Activated T-cell treated with anti-CD3 and anti-CD28 coated beads for 1 hour (primary cell): Measurements from ENCODE around the gene MAGEB2.
"Not testable (repeated sequence)": the region's sequence is repeated elsewhere in the genome, so short reads cannot be mapped to it uniquely, and the experiment has no call there.

ENCODE experiments used
- DNase-seq: peaks from one replicate; pipeline ENCODE4 v3.0.0-alpha.2; 2020; ENCODE audit warnings: low read depth

The MAGEB2 gene, protein sequence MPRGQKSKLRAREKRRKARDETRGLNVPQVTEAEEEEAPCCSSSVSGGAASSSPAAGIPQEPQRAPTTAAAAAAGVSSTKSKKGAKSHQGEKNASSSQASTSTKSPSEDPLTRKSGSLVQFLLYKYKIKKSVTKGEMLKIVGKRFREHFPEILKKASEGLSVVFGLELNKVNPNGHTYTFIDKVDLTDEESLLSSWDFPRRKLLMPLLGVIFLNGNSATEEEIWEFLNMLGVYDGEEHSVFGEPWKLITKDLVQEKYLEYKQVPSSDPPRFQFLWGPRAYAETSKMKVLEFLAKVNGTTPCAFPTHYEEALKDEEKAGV

DNA sequence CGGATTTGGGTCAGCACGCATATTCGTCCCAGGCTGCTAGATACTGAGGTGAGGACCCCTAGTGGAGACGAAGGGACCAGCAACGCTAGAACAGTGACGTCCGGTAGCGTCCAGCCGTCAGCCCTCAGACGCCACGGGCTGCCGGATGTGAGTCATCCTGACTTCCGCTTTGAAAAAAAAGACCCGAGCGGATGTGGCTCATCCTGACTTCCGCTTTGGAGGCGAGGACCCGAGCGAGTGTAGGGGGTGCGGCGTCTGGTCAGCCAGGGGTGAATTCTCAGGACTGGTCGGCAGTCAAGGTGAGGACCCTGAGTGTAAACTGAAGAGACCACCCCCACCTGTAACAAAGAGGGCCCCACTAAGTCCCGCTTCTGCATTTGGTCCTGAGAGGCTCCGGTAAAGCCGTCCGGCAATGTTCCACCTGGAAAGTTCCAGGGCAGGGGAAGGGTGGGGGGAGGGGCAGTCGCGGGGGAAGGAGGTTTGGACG lies at the start of gene MAGEB2:
MAGEB2 (plus strand) TSS at position 207 of the 487 bp plus-strand sequence. CDS start 3,018 bp downstream, outside the sequence.
- DNase-seq, result no peak

DNA sequence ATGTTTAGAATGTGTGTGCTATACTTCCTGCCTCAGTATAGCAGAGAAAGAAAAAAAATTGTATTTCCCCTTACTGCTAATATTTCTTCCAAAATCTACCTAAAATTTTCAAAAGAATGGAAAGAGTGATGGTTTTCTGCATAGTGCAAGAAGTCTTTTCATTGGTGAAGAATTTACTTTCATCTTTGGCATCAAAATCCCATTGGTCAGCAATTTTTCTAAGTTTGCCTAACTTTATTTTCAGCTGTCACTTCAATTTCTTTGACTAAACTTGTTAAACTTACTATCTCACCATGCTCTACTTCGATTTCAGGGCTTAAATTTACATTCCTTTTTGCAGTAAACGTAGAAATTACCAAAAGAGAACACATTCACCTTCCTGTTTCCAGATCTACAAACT lies 44.5 kb upstream of the MAGEB2 start:
- DNase-seq, result no peak

DNA sequence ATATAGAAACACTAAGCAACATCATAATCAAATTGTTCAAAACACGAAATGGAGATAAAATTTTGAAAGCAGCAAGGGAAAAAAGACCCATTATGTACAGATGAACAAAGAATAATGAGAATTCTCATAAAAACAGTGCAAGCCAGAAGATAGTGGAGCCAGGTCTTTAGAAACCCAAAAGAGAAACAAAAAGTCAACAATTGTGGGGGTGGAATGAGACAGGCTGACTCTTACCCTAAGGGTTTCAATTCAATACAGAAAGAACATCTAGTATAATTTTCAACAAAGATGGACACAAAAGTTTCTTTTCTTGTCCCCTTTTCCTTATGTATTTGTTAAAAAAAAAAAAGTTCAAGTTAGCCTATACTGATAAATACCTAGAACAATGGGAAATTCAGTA lies 34.0 kb upstream of the MAGEB2 start:
- DNase-seq, result no peak

GRCh38 chrX:30183554-30183953 lies 31.8 kb upstream of the MAGEB2 start:
- no peak for DNase-seq

- no peak for DNase-seq
These were observed 24.9 kb upstream of the MAGEB2 start for GRCh38 chrX:30190426-30190825.

DNA sequence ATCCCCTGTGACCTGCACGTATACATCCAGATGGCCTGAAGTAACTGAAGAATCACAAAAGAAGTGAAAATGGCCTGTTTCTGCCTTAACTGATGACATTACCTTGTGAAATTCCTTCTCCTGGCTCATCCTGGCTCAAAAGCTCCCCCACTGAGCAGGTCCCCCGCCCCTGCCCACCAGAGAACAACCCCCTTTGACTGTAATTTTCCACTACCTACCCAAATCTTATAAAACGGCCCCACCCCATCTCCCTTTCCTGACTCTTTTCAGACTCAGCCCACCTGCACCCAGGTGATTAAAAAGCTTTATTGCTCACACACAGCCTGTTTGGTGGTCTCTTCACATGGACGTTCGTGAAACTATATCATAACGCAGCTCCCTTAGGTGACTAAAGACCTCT lies 21.5 kb upstream of the MAGEB2 start:
- DNase-seq, result not testable (repeated sequence)

- DNase-seq, result no peak
These were observed 19.0 kb upstream of the MAGEB2 start for GRCh38 chrX:30196322-30196721.

DNA sequence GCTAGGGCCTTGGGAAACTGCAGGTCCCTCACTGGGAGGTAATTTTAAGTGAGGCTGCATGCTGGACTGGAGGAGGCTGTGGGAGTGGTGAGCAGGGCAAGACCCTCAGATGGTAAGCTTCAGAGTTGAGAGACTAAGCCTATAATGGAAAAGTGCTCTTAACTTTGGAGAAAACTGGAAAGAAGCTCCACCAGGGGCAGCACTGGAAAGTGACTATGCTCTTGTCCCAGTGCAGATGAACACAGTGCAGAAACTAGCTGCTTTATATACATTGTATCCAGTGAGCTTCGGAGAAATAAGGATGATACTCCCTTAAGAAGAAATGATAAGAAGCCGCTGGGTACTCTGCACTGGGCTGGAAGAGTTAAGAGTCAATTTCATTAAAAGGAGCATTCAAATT lies 3.2 kb upstream of the MAGEB2 start:
- no peak for DNase-seq

- DNase-seq, result no peak
These were observed 2.1 kb downstream of the MAGEB2 start for GRCh38 chrX:30217465-30217864.

- DNase-seq, result no peak
These were observed 4.0 kb downstream of the MAGEB2 start for GRCh38 chrX:30219372-30219771.

GRCh38 chrX:30220661-30221060 lies 5.3 kb downstream of the MAGEB2 start:
- DNase-seq, result no peak

DNA sequence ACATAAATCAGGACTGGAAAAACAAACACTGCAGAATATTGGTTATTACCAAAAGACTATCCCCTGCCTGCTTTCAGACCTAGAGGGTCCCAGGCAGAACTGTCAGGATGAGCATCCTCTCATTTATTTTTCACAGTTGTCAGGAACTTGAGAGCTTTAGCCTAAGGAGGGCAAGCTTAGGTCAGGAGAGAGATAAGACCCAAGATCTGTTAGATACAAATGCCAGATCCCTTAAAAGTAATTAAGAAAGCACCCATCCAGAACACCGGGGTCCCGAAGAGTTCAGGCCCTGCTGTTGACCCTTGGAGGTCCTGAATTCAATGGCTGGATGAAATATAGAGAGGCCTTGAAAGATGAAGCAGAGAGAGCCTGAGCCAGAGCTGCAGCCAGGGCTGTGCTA lies 9.2 kb downstream of the MAGEB2 start:
- DNase-seq, result no peak

DNA sequence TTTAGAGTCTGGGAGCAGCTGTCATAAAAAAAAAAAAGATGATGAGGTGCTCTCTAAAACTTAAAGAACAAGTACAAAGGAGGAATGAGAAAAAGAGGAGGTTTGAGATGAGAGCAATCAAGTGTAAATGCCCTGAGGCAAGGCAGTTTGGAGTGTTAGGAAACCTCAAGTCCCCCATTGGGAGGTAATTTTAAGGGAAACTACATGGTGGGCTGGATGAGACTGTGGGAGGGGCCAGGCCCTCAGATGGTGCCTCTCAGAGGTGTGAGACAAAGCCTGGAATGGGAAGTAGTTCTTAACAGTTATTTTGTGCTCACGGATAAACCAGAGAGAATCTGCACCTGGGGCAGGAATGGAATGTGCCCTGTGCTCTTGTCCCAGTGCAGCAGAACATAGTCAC lies 13.2 kb downstream of the MAGEB2 start:
- DNase-seq, result no peak

DNA sequence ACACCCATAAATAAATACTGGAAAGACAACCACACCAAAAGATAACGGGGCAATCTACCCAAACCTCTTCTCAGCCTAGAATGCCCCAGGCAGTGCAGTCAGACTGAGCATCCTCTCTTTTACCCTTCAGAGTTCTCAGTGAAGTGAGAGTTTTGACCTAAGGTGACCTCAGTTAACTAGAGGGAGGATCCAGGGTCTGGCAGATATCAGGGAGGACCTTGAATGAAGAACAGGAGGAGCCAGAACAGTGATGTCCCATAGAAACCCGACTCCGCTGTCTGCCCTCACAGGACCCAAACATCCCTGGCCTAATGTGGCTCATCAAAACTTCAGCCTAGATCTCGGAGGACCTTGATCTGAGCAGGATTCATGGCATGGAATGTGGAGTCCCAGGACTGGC lies 15.0 kb downstream of the MAGEB2 start, which contains the start of gene MAGEB3:
MAGEB3 (plus strand) TSS at position 263 of the 400 bp plus-strand sequence. CDS start 5,268 bp downstream, outside the sequence.
- no peak for DNase-seq

GRCh38 chrX:30241724-30242415 lies 26.5 kb downstream of the MAGEB2 start, which contains the start of gene MAGEB4:
TSS of gene MAGEB4 (plus strand) at chrX:30242000. CDS start at chrX:30242136, 136 bp downstream.
- DNase-seq, result no peak

- no peak for DNase-seq
These were observed 31.6 kb downstream of the MAGEB2 start, which contains the start of gene MAGEB1 for GRCh38 chrX:30246769-30247489. TSS of gene MAGEB1 (plus strand) at chrX:30247146. CDS start at chrX:30250494, 3,348 bp downstream.

DNA sequence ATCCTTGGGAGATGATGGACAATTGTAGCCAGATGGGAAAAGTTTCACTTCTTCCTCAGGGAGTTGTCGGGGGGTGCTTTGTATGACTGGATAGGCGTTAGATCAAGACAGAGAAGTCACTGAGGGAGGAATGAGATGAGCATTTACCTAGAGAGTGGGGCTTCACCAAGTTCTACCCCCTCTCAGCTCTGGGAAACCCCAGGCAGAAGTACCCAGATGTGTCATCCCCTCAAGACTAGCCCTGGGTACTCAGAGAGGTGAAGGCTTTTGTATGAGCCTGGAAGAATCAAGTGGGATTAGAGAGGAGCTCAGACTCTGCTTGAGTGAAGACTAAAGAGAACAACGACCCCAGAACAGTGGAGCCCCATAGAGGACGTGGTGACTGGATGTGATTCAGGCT lies 33.5 kb downstream of the MAGEB2 start:
- no peak for DNase-seq

- DNase-seq, result no peak
These were observed 37.9 kb downstream of the MAGEB2 start for GRCh38 chrX:30253257-30253656.

- DNase-seq, result no peak
These were observed 44.6 kb downstream of the MAGEB2 start for GRCh38 chrX:30259927-30260326.

DNA sequence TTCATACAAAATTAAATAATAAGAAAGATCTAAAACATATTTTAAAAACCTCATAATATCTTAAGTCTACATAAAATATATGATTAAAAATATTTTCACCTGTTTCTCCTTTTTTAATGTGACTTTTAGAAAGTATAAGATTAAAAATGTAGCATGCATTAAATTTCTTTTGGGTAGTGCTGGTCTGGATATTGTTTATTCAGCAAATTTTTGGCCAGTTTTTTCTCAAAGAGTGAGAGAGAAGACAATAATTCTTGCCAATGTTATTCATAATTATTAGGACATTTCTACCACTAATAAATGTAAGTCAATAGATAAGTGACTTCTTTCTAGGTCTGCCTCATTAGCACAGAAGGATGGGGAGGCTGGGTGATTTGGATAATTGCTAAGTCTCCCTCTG lies 45.6 kb downstream of the MAGEB2 start:
- DNase-seq, result no peak

- DNase-seq, result no peak
These were observed 47.4 kb downstream of the MAGEB2 start for GRCh38 chrX:30262763-30263162.
